Parathyroid adenoma (tissue), 2 donors: ENCODE data around the gene ECE1.

Source experiments
- H2AFZ ChIP-seq: fragments of 300-600 bp; sonication (generic); one replicate; pipeline ENCODE4 v1.7.0; 2017; ENCODE audit warnings: antibody characterized with exemption, mild to moderate bottlenecking
- H3K27ac ChIP-seq: fragments of 300-600 bp; sonication (generic); one replicate; pipeline ENCODE4 v1.7.0; 2017
- H3K27me3 ChIP-seq: fragments of 300-600 bp; sonication (generic); one replicate; pipeline ENCODE4 v1.7.0; 2017; ENCODE audit warnings: low read length; ENCODE audit not compliant: control insufficient read depth, insufficient read depth
- H3K36me3 ChIP-seq: fragments of 300-600 bp; sonication (generic); one replicate; pipeline ENCODE4 v1.7.0; 2017; ENCODE audit warnings: low read length; ENCODE audit not compliant: control insufficient read depth, insufficient read depth
- H3K4me1 ChIP-seq: fragments of 300-600 bp; sonication (generic); one replicate; pipeline ENCODE4 v1.7.0; 2017; ENCODE audit warnings: control low read depth
- H3K4me2 ChIP-seq: fragments of 300-600 bp; sonication (generic); one replicate; pipeline ENCODE4 v1.7.0; 2017; ENCODE audit warnings: low read length
- H3K4me3 ChIP-seq: fragments of 300-600 bp; sonication (generic); one replicate; pipeline ENCODE4 v1.7.0; 2017; ENCODE audit warnings: low read depth, low read length
- H3K79me2 ChIP-seq: fragments of 300-600 bp; sonication (generic); one replicate; pipeline ENCODE4 v1.7.0; 2017; ENCODE audit warnings: control low read depth
- H3K9ac ChIP-seq: fragments of 300-600 bp; sonication (generic); one replicate; pipeline ENCODE4 v1.7.0; 2017; ENCODE audit warnings: mild to moderate bottlenecking
- H3K9me3 ChIP-seq: fragments of 300-600 bp; sonication (generic); one replicate; pipeline ENCODE4 v1.7.0; 2017; ENCODE audit warnings: low read length; ENCODE audit not compliant: control insufficient read depth
- TF ChIP-seq, protein P1 (sequence below): fragments of 300-600 bp; sonication (generic); IDR thresholded peaks from one replicate; pipeline ENCODE4 v1.7.0; 2017; ENCODE audit warnings: antibody characterized with exemption, mild to moderate bottlenecking
- donor health status: primary hyperparathyroidism.

Gene ECE1

DNA sequence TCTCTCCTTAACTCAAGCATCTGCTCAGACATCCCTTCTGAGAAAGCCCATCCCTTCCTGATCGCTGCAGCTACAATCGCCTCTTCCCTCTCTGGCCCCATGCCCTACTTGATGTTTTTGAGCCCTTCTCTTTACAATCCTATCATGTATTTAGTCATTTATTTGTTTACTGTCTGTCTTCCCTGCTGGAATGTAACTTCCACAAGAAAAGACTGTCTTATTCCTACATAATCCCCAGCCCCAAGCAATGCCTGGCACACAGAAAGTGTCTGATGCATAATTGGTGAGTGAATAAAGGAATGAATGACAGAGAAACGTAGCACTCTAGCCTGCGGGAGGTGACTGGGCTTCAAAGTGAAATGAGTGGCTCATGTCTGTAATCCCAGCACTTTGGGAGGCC is 25.4 kb downstream of the ECE1 start:
- H3K4me3 ChIP-seq, result no peak overlapping the region
- H3K4me1 ChIP-seq, result peaks cover 6% of the 10 kb centered on the region
- no peaks in the 10 kb centered on the region for H3K27me3 ChIP-seq
- H3K36me3 ChIP-seq, result no peaks in the 10 kb centered on the region
- H2AFZ ChIP-seq, result no peak overlapping the region
- no peak overlapping the region for H3K4me2 ChIP-seq
- no peaks in the 10 kb centered on the region for H3K79me2 ChIP-seq
- TF ChIP-seq, protein P1, sequence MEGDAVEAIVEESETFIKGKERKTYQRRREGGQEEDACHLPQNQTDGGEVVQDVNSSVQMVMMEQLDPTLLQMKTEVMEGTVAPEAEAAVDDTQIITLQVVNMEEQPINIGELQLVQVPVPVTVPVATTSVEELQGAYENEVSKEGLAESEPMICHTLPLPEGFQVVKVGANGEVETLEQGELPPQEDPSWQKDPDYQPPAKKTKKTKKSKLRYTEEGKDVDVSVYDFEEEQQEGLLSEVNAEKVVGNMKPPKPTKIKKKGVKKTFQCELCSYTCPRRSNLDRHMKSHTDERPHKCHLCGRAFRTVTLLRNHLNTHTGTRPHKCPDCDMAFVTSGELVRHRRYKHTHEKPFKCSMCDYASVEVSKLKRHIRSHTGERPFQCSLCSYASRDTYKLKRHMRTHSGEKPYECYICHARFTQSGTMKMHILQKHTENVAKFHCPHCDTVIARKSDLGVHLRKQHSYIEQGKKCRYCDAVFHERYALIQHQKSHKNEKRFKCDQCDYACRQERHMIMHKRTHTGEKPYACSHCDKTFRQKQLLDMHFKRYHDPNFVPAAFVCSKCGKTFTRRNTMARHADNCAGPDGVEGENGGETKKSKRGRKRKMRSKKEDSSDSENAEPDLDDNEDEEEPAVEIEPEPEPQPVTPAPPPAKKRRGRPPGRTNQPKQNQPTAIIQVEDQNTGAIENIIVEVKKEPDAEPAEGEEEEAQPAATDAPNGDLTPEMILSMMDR, result no peak
- H3K9me3 ChIP-seq, result no peaks in the 10 kb centered on the region
- H3K27ac ChIP-seq, result no peak overlapping the region
- H3K9ac ChIP-seq, result no peak overlapping the region

GRCh38 chr1:21263653-21264225 is 26.5 kb downstream of the ECE1 start:
- no peak overlapping the region for H3K4me3 ChIP-seq
- H3K27me3 ChIP-seq, result no peaks in the 10 kb centered on the region
- no peaks in the 10 kb centered on the region for H3K79me2 ChIP-seq
- H3K4me1 ChIP-seq, result peaks cover 4% of the 10 kb centered on the region
- H3K9ac ChIP-seq, result no peak overlapping the region
- no peak overlapping the region for H3K4me2 ChIP-seq
- TF ChIP-seq, protein P1, result no peak
- H3K27ac ChIP-seq, result peak overlapping the region; percentile 19
- H3K9me3 ChIP-seq, result no peaks in the 10 kb centered on the region
- no peaks in the 10 kb centered on the region for H3K36me3 ChIP-seq
- H2AFZ ChIP-seq, result no peak overlapping the region

DNA sequence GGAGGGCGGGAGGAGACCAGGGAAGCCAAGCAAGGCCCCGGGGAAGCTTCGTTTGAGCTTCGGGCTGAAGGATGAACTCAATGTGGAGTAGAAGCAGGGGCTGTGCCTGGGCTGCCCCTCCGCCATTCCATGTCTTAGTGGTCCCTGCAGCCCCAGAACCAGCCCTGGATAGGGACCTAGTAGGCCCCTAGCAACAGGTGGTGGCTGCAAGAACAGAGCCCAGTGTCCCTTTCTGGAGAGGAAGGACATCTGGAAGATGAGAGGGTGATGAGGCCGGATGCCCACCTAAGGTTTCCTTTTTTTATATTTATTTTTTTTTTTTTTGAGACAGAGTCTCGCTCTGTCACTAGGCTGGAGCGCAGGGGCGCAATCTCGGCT is 27.2 kb downstream of the ECE1 start:
- H2AFZ ChIP-seq, result no peak overlapping the region
- no peaks in the 10 kb centered on the region for H3K79me2 ChIP-seq
- H3K4me3 ChIP-seq, result no peak overlapping the region
- TF ChIP-seq, protein P1, result no peak
- no peaks in the 10 kb centered on the region for H3K36me3 ChIP-seq
- no peak overlapping the region for H3K4me2 ChIP-seq
- H3K9ac ChIP-seq, result no peak overlapping the region
- H3K4me1 ChIP-seq, result peaks cover 2% of the 10 kb centered on the region
- H3K9me3 ChIP-seq, result no peaks in the 10 kb centered on the region
- H3K27ac ChIP-seq, result peak overlapping the region; percentile 19
- no peaks in the 10 kb centered on the region for H3K27me3 ChIP-seq

DNA sequence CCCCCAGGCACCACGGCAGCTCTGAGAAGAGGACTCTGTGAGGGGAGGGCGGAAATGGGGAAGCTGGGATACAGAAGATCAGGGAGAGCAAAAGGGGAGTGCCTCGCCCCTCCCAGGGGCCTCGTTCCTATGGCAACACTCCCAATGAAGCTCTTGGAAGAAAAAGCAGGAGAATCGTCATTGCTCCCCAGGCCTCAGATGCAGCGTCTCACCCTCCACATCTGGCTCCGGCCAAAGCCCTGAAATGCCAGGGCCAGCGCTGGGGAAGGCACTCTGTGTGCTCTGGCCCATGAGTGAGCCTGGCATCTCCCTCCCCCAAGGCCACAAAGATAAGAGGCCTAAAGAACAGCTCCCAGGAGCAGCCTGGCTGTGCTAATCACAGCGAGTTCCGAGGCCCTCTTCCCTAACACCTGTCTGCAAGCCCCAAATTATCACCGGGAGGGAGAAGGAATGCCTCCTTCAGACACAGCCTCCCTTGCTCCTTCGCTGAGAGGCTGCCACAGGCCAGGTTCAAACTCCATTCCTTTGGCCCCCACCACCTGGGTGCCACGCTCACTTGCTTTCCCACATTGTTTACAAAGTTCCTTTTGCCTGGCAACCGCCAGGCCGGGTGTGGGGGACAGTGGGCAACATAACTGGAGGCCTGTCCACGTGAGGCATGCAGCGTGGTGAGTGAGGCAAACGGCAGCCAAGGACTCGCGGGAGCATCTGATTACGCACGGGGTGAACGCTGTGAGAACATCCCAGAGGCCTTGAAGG is 27.8 kb downstream of the ECE1 start:
- TF ChIP-seq, protein P1, result no peak
- peaks cover 2% of the 10 kb centered on the region for H3K4me1 ChIP-seq
- H3K4me2 ChIP-seq, result no peak overlapping the region
- peak overlapping the region; percentile 82 for H3K27ac ChIP-seq
- H3K9ac ChIP-seq, result no peak overlapping the region
- H2AFZ ChIP-seq, result no peak overlapping the region
- H3K4me3 ChIP-seq, result no peak overlapping the region
- H3K79me2 ChIP-seq, result no peaks in the 10 kb centered on the region
- H3K27me3 ChIP-seq, result no peaks in the 10 kb centered on the region
- no peaks in the 10 kb centered on the region for H3K9me3 ChIP-seq
- H3K36me3 ChIP-seq, result no peaks in the 10 kb centered on the region
